OCI-LY1 (cell line): ENCODE results near the gene SPATA1.

ENCODE experiments used
- CTCF ChIP-seq: fragments of 200-600 bp; sonication (generic), shearing (Covaris generic); IDR thresholded peaks from 2 replicates; pipeline ENCODE4 v1.5.1; 2017; ENCODE audit warnings: mild to moderate bottlenecking, antibody characterized with exemption, low read length, moderate library complexity, mixed read lengths
- EZH2 ChIP-seq: fragments of 200-600 bp; sonication (generic), shearing (Covaris generic); IDR thresholded peaks from 2 replicates; pipeline ENCODE4 v1.8.0; 2017; ENCODE audit warnings: borderline replicate concordance, mixed run types, mild to moderate bottlenecking, antibody characterized with exemption, low read length, moderate library complexity, mixed read lengths

DNA sequence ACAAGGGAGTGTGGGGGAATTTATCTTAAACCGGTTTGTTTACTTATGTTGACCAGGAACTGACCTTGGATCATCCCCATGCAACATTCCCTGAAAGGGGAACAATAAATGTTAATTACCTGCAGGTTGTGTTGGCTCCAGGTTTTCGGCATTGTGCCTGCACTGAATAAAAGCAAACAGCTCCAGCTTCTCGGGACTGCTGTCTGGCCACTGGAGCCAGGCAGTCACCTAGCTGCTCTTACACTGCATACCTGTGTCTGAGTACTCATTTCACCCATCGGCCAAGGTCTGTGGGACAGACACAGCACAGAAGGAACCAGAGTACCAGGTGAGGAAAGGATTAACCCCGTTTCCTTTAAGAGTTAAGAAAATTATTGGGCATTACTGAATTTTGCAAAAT lies 100.8 kb downstream of the SPATA1 start:
- TF ChIP-seq CTCF (no peak), EZH2 (no peak)
